ENCODE measurements around the gene BHLHE41. TPM values are rescaled to one million over a fixed set of nuclear protein-coding genes. Genes with fewer than 3 reads are reported as not detected.

The BHLHE41 gene
- total RNA-seq, 1 experiment from 2014 or later = 147 TPM

DNA sequence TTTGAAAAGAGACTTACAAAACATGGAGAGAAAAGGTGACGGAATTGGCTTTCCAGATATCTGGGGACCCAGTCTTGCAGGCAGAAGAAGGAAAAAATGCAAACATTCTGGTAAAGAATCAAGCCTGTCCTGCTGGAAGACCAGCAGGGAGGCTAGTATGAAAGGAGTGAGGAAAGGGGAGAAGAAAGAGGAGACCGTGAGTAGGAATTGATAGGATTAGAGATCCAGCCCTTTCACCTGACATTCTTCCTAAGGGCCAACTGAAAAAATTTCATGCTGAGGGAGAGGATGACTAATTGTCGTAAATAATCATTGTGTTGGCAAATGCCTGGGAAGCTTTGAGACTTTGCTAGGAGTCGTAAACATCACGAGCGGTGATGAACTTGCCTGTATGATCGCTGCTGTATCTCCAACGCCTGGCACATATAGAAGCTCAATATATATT is 12.1 kb downstream of the BHLHE41 start:
- H3K4me3 ChIP-seq (ENCODE audit: low read depth in 2 of 2, low read length in 2 of 2) = peak overlapping the region; percentile 56 to 68
- BruUV-seq (replicated peaks) = no TSS peak
- ATAC-seq = peak; percentile 49
- TF ChIP-seq, protein P1, sequence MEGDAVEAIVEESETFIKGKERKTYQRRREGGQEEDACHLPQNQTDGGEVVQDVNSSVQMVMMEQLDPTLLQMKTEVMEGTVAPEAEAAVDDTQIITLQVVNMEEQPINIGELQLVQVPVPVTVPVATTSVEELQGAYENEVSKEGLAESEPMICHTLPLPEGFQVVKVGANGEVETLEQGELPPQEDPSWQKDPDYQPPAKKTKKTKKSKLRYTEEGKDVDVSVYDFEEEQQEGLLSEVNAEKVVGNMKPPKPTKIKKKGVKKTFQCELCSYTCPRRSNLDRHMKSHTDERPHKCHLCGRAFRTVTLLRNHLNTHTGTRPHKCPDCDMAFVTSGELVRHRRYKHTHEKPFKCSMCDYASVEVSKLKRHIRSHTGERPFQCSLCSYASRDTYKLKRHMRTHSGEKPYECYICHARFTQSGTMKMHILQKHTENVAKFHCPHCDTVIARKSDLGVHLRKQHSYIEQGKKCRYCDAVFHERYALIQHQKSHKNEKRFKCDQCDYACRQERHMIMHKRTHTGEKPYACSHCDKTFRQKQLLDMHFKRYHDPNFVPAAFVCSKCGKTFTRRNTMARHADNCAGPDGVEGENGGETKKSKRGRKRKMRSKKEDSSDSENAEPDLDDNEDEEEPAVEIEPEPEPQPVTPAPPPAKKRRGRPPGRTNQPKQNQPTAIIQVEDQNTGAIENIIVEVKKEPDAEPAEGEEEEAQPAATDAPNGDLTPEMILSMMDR (IDR thresholded peaks at IDR 0.05) = no peak
- TF ChIP-seq SIN3A (IDR thresholded peaks at IDR 0.05; ENCODE audit: borderline replicate concordance, insufficient read depth, low read depth, low read length) (no peak), TCF7L2 (IDR thresholded peaks at IDR 0.05; ENCODE audit: low read depth, low read length) (peak; percentile 62), POLR2AphosphoS5 (IDR thresholded peaks at IDR 0.05; ENCODE audit: low read depth, low read length) (no peak; the same call in 1 of the 2 replicates), REST (IDR thresholded peaks at IDR 0.05; ENCODE audit: insufficient read depth in 1 of 2, low read depth in 2 of 2, low read length in 1 of 2) (no peak)
- no peaks in the 10 kb centered on the region for H3K9me3 ChIP-seq (ENCODE audit: control insufficient read depth, insufficient read depth, low read depth, low read length)
- DNase-seq (ENCODE audit: low read depth, low spot score) = peak; percentile 91
- no peaks in the 10 kb centered on the region for H3K27me3 ChIP-seq (ENCODE audit: control insufficient read depth, insufficient read depth, low read length)
- ChIA-PET CTCF (interaction anchor here (0.6 to 1.0 kb wide), 3 partner anchors 21 to 301 kb away, joined by 3 to 4 read pairs (median 3); no protein-coding TSS in a partner anchor), POLR2A (no interaction called here)
- intact Hi-C loops (cut with micrococcal nuclease; ENCODE audit: unreplicated experiment) = loop anchor here (10.0 kb wide), 1 partner anchor 322 kb away; no protein-coding TSS in a partner anchor
- peak overlapping the region; percentile 100 for H3K27ac ChIP-seq (ENCODE audit: low read length)
- no peaks in the 10 kb centered on the region for H3K36me3 ChIP-seq (ENCODE audit: control insufficient read depth, insufficient read depth, low read length)
- in situ Hi-C loops (cut with HindIII; ENCODE audit: low pct_unique_long_range_greater_than_20kb, low sequenced_read_pairs) = no loop called here
- H3K4me1 ChIP-seq (ENCODE audit: control insufficient read depth, insufficient read depth, low read length) = peaks cover 79% of the 10 kb centered on the region

DNA sequence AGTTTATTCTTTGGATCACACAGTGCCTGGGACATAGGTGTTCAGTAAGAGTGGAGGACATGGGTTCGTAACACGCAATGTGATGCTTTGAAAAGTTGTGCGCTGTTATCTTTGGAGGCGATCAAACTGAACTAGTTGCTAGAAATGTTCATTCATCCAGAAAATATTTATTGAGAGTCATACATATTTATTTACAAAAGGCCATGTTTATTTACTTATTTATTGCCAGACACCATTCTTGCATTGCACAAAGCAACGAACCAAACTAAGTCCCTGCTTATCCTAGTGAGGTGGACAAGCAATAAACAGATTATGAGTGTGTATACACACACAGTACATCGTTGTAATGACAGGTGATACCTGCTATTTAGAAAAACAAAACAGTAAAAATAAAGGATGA is 12.6 kb downstream of the BHLHE41 start:
- DNase-seq (ENCODE audit: low read depth, low spot score) (no peak), ATAC-seq (peak; percentile 57)
- Histone ChIP-seq H3K27ac (ENCODE audit: low read length) (peak overlapping the region; percentile 100), H3K36me3 (ENCODE audit: control insufficient read depth, insufficient read depth, low read length) (no peaks in the 10 kb centered on the region), H3K9me3 (ENCODE audit: control insufficient read depth, insufficient read depth, low read depth, low read length) (no peaks in the 10 kb centered on the region), H3K27me3 (ENCODE audit: control insufficient read depth, insufficient read depth, low read length) (no peaks in the 10 kb centered on the region), H3K4me1 (ENCODE audit: control insufficient read depth, insufficient read depth, low read length) (peaks cover 74% of the 10 kb centered on the region), H3K4me3 (ENCODE audit: low read depth in 2 of 2, low read length in 2 of 2) (peak overlapping the region; percentile 56 to 68; a peak in 2 of 4 replicates)
- POLR2A ChIA-PET = no interaction called here
- in situ Hi-C loops (cut with HindIII; ENCODE audit: low pct_unique_long_range_greater_than_20kb, low sequenced_read_pairs) (no loop called here), intact Hi-C loops (cut with micrococcal nuclease; ENCODE audit: unreplicated experiment) (loop anchor here (10.0 kb wide), 1 partner anchor 323 kb away; no protein-coding TSS in a partner anchor)
- CTCF ChIA-PET = interaction anchor here (1.0 kb wide), 1 partner anchor 21 kb away, joined by 4 read pairs; no protein-coding TSS in a partner anchor
- BruUV-seq (replicated peaks) = no TSS peak
- TF ChIP-seq SIN3A (IDR thresholded peaks at IDR 0.05; ENCODE audit: borderline replicate concordance, insufficient read depth, low read depth, low read length) (peak; percentile 90; the same call in 1 of the 2 replicates), POLR2AphosphoS5 (IDR thresholded peaks at IDR 0.05; ENCODE audit: low read depth, low read length) (peak; percentile 82), TCF7L2 (IDR thresholded peaks at IDR 0.05; ENCODE audit: low read depth, low read length) (peak; percentile 86), REST (IDR thresholded peaks at IDR 0.05; ENCODE audit: insufficient read depth in 1 of 2, low read depth in 2 of 2, low read length in 1 of 2) (peak in 1 of 2 experiments; percentile 53; a peak in 2 of 4 replicates)
- TF ChIP-seq, protein P1 (IDR thresholded peaks at IDR 0.05) = no peak

Data from Panc1 (cell line).